ENCODE data around the gene TMEM179.
"Not testable (repeated sequence)": the region's sequence is repeated elsewhere in the genome, so short reads cannot be mapped to it uniquely, and the experiment has no call there.

The TMEM179 gene

GRCh38 chr14:104604458-104605449 is at the start of gene TMEM179:
TSS of gene TMEM179 (minus strand) at chr14:104604772. CDS start at chr14:104604741, 31 bp downstream.
- Histone ChIP-seq H3K36me3 (ENCODE audit: control insufficient read depth in 2 of 2, insufficient read depth in 2 of 2, low read length in 2 of 2) (no peaks in the 10 kb centered on the region), H3K4me1 (ENCODE audit: control insufficient read depth in 2 of 2, insufficient read depth in 2 of 2, low read length in 2 of 2) (no peaks in the 10 kb centered on the region), H3K27me3 (ENCODE audit: control insufficient read depth in 2 of 2, insufficient read depth in 2 of 2, low read length in 2 of 2) (peaks cover 10 to 23% of the 10 kb centered on the region in 2 donors), H3K9ac (ENCODE audit: low read depth in 1 of 2, low read length in 2 of 2) (no peak within 1 kb of the TSS), H3K9me3 (ENCODE audit: control insufficient read depth in 2 of 2, low read length in 2 of 2) (no peaks in the 10 kb centered on the region), H3K27ac (ENCODE audit: low read depth in 2 of 2, low read length in 2 of 2) (no peak within 1 kb of the TSS), H3K4me3 (ENCODE audit: low read length in 2 of 2) (no peak within 1 kb of the TSS)

- Histone ChIP-seq H3K9me3 (ENCODE audit: control insufficient read depth in 2 of 2, low read length in 2 of 2) (no peaks in the 10 kb centered on the region), H3K4me1 (ENCODE audit: control insufficient read depth in 2 of 2, insufficient read depth in 2 of 2, low read length in 2 of 2) (peaks cover 0 to 2% of the 10 kb centered on the region in 2 donors), H3K9ac (ENCODE audit: low read depth in 1 of 2, low read length in 2 of 2) (no peak overlapping the region), H3K27ac (ENCODE audit: low read depth in 2 of 2, low read length in 2 of 2) (no peak overlapping the region), H3K27me3 (ENCODE audit: control insufficient read depth in 2 of 2, insufficient read depth in 2 of 2, low read length in 2 of 2) (peaks cover 0 to 3% of the 10 kb centered on the region in 2 donors), H3K4me3 (ENCODE audit: low read length in 2 of 2) (no peak overlapping the region), H3K36me3 (ENCODE audit: control insufficient read depth in 2 of 2, insufficient read depth in 2 of 2, low read length in 2 of 2) (no peaks in the 10 kb centered on the region)
Observed at GRCh38 chr14:104654119-104654518, 49.5 kb upstream of the TMEM179 start.

GRCh38 chr14:104653130-104653920 is 48.8 kb upstream of the TMEM179 start:
- H3K27ac ChIP-seq (ENCODE audit: low read depth in 2 of 2, low read length in 2 of 2); H3K36me3 ChIP-seq (ENCODE audit: control insufficient read depth in 2 of 2, insufficient read depth in 2 of 2, low read length in 2 of 2); H3K27me3 ChIP-seq (ENCODE audit: control insufficient read depth in 2 of 2, insufficient read depth in 2 of 2, low read length in 2 of 2); H3K4me3 ChIP-seq (ENCODE audit: low read length in 2 of 2); H3K9me3 ChIP-seq (ENCODE audit: control insufficient read depth in 2 of 2, low read length in 2 of 2); H3K9ac ChIP-seq (ENCODE audit: low read depth in 1 of 2, low read length in 2 of 2); H3K4me1 ChIP-seq (ENCODE audit: control insufficient read depth in 2 of 2, insufficient read depth in 2 of 2, low read length in 2 of 2): not testable (repeated sequence)

GRCh38 chr14:104652386-104652785 is 47.8 kb upstream of the TMEM179 start:
- no peaks in the 10 kb centered on the region for H3K9me3 ChIP-seq (ENCODE audit: control insufficient read depth in 2 of 2, low read length in 2 of 2)
- H3K4me1 ChIP-seq (ENCODE audit: control insufficient read depth in 2 of 2, insufficient read depth in 2 of 2, low read length in 2 of 2), result peaks cover 0 to 2% of the 10 kb centered on the region in 2 donors
- H3K4me3 ChIP-seq (ENCODE audit: low read length in 2 of 2), result no peak overlapping the region
- no peaks in the 10 kb centered on the region for H3K36me3 ChIP-seq (ENCODE audit: control insufficient read depth in 2 of 2, insufficient read depth in 2 of 2, low read length in 2 of 2)
- H3K9ac ChIP-seq (ENCODE audit: low read depth in 1 of 2, low read length in 2 of 2), result no peak overlapping the region
- no peak overlapping the region for H3K27ac ChIP-seq (ENCODE audit: low read depth in 2 of 2, low read length in 2 of 2)
- H3K27me3 ChIP-seq (ENCODE audit: control insufficient read depth in 2 of 2, insufficient read depth in 2 of 2, low read length in 2 of 2), result peaks cover 0 to 3% of the 10 kb centered on the region in 2 donors

GRCh38 chr14:104651876-104652260 is 47.3 kb upstream of the TMEM179 start:
- H3K9ac ChIP-seq (ENCODE audit: low read depth in 1 of 2, low read length in 2 of 2), result no peak overlapping the region
- H3K27ac ChIP-seq (ENCODE audit: low read depth in 2 of 2, low read length in 2 of 2), result no peak overlapping the region
- peaks cover 0 to 3% of the 10 kb centered on the region in 2 donors for H3K27me3 ChIP-seq (ENCODE audit: control insufficient read depth in 2 of 2, insufficient read depth in 2 of 2, low read length in 2 of 2)
- no peaks in the 10 kb centered on the region for H3K36me3 ChIP-seq (ENCODE audit: control insufficient read depth in 2 of 2, insufficient read depth in 2 of 2, low read length in 2 of 2)
- H3K9me3 ChIP-seq (ENCODE audit: control insufficient read depth in 2 of 2, low read length in 2 of 2), result no peaks in the 10 kb centered on the region
- peaks cover 0 to 2% of the 10 kb centered on the region in 2 donors for H3K4me1 ChIP-seq (ENCODE audit: control insufficient read depth in 2 of 2, insufficient read depth in 2 of 2, low read length in 2 of 2)
- H3K4me3 ChIP-seq (ENCODE audit: low read length in 2 of 2), result no peak overlapping the region

- H3K9ac ChIP-seq (ENCODE audit: low read depth in 1 of 2, low read length in 2 of 2), result no peak overlapping the region
Observed at GRCh38 chr14:104650981-104651875, 46.7 kb upstream of the TMEM179 start.

GRCh38 chr14:104650057-104650980 is 45.7 kb upstream of the TMEM179 start:
- no peaks in the 10 kb centered on the region for H3K27me3 ChIP-seq (ENCODE audit: control insufficient read depth in 2 of 2, insufficient read depth in 2 of 2, low read length in 2 of 2)
- peaks cover 0 to 2% of the 10 kb centered on the region in 2 donors for H3K4me1 ChIP-seq (ENCODE audit: control insufficient read depth in 2 of 2, insufficient read depth in 2 of 2, low read length in 2 of 2)
- H3K4me3 ChIP-seq (ENCODE audit: low read length in 2 of 2), result peak overlapping the region; percentile 52 to 57
- H3K9me3 ChIP-seq (ENCODE audit: control insufficient read depth in 2 of 2, low read length in 2 of 2), result no peaks in the 10 kb centered on the region
- H3K27ac ChIP-seq (ENCODE audit: low read depth in 2 of 2, low read length in 2 of 2), result no peak overlapping the region
- peak overlapping the region; percentile 17 to 31 for H3K9ac ChIP-seq (ENCODE audit: low read depth in 1 of 2, low read length in 2 of 2)
- H3K36me3 ChIP-seq (ENCODE audit: control insufficient read depth in 2 of 2, insufficient read depth in 2 of 2, low read length in 2 of 2), result no peaks in the 10 kb centered on the region

More at GRCh38 chr14:104650981-104651875, 46.7 kb upstream of the TMEM179 start:
- peaks cover 0 to 3% of the 10 kb centered on the region in 2 donors for H3K27me3 ChIP-seq (ENCODE audit: control insufficient read depth in 2 of 2, insufficient read depth in 2 of 2, low read length in 2 of 2)
- peaks cover 0 to 2% of the 10 kb centered on the region in 2 donors for H3K4me1 ChIP-seq (ENCODE audit: control insufficient read depth in 2 of 2, insufficient read depth in 2 of 2, low read length in 2 of 2)
- no peak overlapping the region for H3K4me3 ChIP-seq (ENCODE audit: low read length in 2 of 2)
- no peaks in the 10 kb centered on the region for H3K9me3 ChIP-seq (ENCODE audit: control insufficient read depth in 2 of 2, low read length in 2 of 2)
- no peak overlapping the region for H3K27ac ChIP-seq (ENCODE audit: low read depth in 2 of 2, low read length in 2 of 2)
- H3K36me3 ChIP-seq (ENCODE audit: control insufficient read depth in 2 of 2, insufficient read depth in 2 of 2, low read length in 2 of 2), result no peaks in the 10 kb centered on the region

- Histone ChIP-seq H3K9ac (ENCODE audit: low read depth in 1 of 2, low read length in 2 of 2) (no peak overlapping the region), H3K4me3 (ENCODE audit: low read length in 2 of 2) (no peak overlapping the region), H3K27me3 (ENCODE audit: control insufficient read depth in 2 of 2, insufficient read depth in 2 of 2, low read length in 2 of 2) (no peaks in the 10 kb centered on the region), H3K27ac (ENCODE audit: low read depth in 2 of 2, low read length in 2 of 2) (peak overlapping the region; percentile 4 to 15), H3K36me3 (ENCODE audit: control insufficient read depth in 2 of 2, insufficient read depth in 2 of 2, low read length in 2 of 2) (no peaks in the 10 kb centered on the region), H3K9me3 (ENCODE audit: control insufficient read depth in 2 of 2, low read length in 2 of 2) (no peaks in the 10 kb centered on the region), H3K4me1 (ENCODE audit: control insufficient read depth in 2 of 2, insufficient read depth in 2 of 2, low read length in 2 of 2) (peaks cover 0 to 2% of the 10 kb centered on the region in 2 donors)
Observed at GRCh38 chr14:104647467-104648043, 43.0 kb upstream of the TMEM179 start.

All from mucosa of rectum (tissue), 2 donors.